GM12874 (cell line): ENCODE measurements around the gene TTC33.

ENCODE experiments used
- TF ChIP-seq, protein P1 (sequence below): IDR thresholded peaks from 2 replicates; pipeline ENCODE4 v1.5.1; 2011; ENCODE audit warnings: low read depth, mild to moderate bottlenecking, control low read depth, low read length, moderate library complexity; ENCODE audit not compliant: insufficient read depth

TTC33 gene

GRCh38 chr5:40672425-40672824 lies 83.3 kb downstream of the TTC33 start:
- TF ChIP-seq, protein P1, sequence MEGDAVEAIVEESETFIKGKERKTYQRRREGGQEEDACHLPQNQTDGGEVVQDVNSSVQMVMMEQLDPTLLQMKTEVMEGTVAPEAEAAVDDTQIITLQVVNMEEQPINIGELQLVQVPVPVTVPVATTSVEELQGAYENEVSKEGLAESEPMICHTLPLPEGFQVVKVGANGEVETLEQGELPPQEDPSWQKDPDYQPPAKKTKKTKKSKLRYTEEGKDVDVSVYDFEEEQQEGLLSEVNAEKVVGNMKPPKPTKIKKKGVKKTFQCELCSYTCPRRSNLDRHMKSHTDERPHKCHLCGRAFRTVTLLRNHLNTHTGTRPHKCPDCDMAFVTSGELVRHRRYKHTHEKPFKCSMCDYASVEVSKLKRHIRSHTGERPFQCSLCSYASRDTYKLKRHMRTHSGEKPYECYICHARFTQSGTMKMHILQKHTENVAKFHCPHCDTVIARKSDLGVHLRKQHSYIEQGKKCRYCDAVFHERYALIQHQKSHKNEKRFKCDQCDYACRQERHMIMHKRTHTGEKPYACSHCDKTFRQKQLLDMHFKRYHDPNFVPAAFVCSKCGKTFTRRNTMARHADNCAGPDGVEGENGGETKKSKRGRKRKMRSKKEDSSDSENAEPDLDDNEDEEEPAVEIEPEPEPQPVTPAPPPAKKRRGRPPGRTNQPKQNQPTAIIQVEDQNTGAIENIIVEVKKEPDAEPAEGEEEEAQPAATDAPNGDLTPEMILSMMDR: no peak

GRCh38 chr5:40669606-40670390 lies 86.0 kb downstream of the TTC33 start:
- TF ChIP-seq, protein P1: no peak

DNA sequence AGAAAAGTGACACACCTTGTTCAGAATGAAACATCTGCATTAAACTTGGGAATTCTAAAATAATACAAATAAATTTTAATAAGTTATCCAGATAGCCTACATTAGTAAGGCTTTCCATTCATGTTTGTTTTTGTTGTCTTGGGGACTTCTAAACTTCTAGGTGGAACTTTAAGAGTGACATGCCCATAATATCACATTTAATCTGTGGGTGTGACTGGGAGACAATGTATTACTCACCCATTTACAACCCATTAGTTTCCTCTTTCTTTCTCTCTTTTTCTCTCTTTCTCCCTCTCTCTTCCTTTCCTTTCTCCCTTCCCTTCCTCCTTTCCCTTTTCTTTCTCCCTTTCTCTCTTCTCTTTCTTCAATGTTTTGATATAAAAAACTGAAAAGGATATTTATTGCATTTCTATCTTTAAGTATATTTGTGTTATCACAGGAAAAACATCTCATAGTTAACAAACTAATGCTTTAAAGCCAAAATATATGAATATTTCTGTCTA lies 88.5 kb downstream of the TTC33 start:
- TF ChIP-seq, protein P1: no peak

- TF ChIP-seq, protein P1: no peak
These were observed 89.1 kb downstream of the TTC33 start for GRCh38 chr5:40666657-40667056.

DNA sequence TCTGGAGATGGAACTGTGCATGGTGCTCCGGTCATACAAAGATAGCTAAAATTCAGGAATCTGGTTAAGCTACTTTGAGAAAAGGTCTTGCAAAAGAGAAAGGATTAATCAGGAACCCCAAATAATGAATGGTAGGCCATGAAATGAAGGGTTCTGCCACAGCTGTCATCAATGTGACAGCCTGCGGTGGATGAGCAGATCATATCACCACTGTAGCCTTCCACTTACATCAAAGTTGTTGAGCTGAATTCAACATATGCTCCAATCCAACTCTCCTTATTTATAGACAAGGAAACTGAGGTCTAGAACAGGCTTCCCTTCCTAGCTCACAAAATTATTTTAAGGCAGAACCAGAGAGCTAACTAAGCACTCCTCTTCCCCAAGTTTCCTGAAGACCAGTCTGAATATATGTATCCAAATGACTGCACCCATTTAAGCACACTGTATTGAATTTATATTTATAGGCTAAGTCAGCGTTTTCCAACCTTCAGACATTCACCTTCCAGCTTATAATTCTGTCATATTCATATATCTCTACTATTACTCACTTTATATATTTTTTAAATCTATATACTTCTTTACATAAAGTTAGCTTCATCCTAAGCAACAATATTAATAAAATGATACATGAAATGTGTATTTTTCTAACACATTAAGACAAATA lies 90.0 kb downstream of the TTC33 start:
- TF ChIP-seq, protein P1: no peak

GRCh38 chr5:40660751-40661150 lies 95.0 kb downstream of the TTC33 start:
- TF ChIP-seq, protein P1: no peak

DNA sequence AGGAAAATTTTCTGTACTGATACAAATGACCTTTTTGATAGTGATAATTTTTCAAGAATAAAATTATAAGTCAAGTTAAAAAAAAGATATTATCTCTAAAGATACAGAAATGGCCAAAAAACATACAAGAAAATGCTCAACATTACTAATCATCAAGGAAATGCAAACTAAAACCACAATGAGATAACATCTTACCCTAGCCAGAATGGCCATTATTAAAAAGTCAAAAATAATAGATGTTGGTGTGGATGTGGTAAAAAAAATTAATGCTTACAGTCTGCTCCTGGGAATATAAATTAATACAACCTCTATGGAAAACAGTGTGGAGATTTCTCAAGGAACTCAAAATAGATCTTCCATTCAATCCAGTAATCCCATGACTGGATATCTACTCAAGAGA lies 99.0 kb downstream of the TTC33 start:
- TF ChIP-seq, protein P1: no peak
